GM13976 (cell line): Measurements from ENCODE around the gene ZCCHC24.
"Not testable (repeated sequence)": the region's sequence is repeated elsewhere in the genome, so short reads cannot be mapped to it uniquely, and the experiment has no call there.

Experiments
- DNase-seq: peaks from one replicate; pipeline ENCODE4 v3.0.0; 2012; ENCODE audit warnings: low spot score
- in situ Hi-C: fragments of 300-500 bp; cut with MboI; formaldehyde crosslinking; loops from one replicate; pipeline ENCODE4 v1.12.0; 2022; ENCODE audit warnings: low sequenced_read_pairs, mixed read lengths, inconsistent platforms; ENCODE audit not compliant: unreplicated experiment
- TF ChIP-seq, protein P1 (sequence below): IDR thresholded peaks from 2 replicates; pipeline ENCODE4 v1.5.1; 2012; ENCODE audit warnings: borderline replicate concordance, mild to moderate bottlenecking; ENCODE audit not compliant: insufficient read depth; ENCODE audit errors: extremely low read depth, missing control alignments, control extremely low read depth

ZCCHC24 gene

DNA sequence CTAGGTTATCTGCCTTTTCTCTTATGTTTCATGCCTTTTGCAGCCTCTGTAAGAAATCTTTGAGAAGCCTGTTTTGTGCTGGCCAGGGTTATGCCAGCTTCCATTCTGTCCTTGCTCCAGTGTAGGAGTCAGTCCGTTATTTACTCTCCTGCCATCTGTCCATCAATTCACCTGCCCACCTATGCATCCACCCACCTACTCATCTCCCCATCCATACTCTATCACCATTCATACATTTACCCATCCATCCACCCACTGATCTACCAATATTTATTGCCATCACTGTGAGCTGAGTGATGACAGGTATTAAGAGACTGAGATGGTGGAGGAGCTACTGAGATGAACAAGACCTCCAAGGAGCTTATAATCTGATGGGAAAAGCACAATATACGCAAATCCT, 110.9 kb downstream of the ZCCHC24 start:
- TF ChIP-seq, protein P1, sequence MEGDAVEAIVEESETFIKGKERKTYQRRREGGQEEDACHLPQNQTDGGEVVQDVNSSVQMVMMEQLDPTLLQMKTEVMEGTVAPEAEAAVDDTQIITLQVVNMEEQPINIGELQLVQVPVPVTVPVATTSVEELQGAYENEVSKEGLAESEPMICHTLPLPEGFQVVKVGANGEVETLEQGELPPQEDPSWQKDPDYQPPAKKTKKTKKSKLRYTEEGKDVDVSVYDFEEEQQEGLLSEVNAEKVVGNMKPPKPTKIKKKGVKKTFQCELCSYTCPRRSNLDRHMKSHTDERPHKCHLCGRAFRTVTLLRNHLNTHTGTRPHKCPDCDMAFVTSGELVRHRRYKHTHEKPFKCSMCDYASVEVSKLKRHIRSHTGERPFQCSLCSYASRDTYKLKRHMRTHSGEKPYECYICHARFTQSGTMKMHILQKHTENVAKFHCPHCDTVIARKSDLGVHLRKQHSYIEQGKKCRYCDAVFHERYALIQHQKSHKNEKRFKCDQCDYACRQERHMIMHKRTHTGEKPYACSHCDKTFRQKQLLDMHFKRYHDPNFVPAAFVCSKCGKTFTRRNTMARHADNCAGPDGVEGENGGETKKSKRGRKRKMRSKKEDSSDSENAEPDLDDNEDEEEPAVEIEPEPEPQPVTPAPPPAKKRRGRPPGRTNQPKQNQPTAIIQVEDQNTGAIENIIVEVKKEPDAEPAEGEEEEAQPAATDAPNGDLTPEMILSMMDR = no peak
- in situ Hi-C loops = no loop called here
- DNase-seq = no peak

DNA sequence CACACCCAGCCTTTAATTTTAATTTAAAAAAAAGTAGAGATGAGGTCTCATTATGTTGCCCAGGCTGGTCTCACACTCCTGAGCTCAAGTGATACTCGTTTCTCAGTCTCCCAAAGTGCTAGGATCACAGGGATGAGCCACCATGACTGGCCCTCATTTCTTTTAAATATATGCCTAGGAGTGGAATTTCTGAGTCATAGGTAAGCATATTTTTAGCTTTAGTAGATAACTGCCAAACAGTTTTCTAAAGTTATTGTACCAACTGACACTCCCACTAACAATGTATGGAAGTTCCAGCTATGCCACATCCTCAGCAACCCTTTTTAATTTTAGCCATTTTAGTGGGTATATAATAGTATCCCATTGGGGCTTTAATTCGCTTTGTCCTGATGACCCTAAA, 111.9 kb downstream of the ZCCHC24 start:
- in situ Hi-C loops = no loop called here
- no peak for DNase-seq
- TF ChIP-seq, protein P1 = no peak

DNA sequence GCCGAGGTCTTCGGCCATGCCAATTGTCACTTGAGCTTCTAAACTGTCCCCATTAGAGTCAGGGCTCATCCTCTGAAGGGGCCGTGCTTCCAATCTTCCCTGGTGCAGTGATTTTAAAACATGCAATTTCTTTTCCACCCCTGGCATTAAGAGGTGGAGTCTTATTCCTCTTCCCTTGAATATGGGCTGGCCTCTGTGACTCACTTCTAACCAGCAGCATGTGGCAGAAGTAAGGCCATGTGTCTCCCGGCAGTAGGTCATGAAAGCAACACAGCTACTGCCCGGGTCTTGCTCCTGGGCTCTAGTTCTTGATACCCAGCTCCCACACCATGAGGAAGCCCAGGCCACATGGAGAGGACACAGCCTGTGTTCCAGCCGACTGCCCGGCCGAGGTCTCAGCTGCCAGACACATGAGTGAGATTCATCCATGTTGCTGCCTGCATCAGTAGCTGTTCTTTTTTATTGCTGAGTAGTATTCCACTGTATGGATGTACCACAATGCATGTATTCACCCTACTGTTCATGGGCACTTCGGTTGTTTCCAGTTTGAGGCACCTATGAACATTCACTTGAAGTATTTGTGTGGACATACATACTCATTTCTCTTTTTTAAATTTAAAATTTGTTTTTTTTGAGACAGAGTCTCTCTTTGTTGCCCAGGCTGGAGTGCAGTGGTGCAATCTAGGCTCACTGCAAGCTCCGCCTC, 112.7 kb downstream of the ZCCHC24 start:
- in situ Hi-C loops, DNase-seq: not testable (repeated sequence)
